T-helper 1 cell treated with Interleukin-12 subunit alpha and Interleukin-12 subunit beta and Interleukin-4 antibody, amounts not matched to agents 30 μg/mL and 1 μg/mL, for 36 hours (primary cell): ENCODE results near the gene HCN1.
"Not testable (repeated sequence)": the region's sequence is repeated elsewhere in the genome, so short reads cannot be mapped to it uniquely, and the experiment has no call there.

Source experiments
- H3K27ac Mint-ChIP-seq: one replicate; pipeline ENCODE4 v1.8.0; 2021; ENCODE audit warnings: mild to moderate bottlenecking, mixed read lengths
- H3K27me3 Mint-ChIP-seq: one replicate; pipeline ENCODE4 v1.8.0; 2021; ENCODE audit warnings: low read depth, mixed read lengths
- H3K36me3 Mint-ChIP-seq: one replicate; pipeline ENCODE4 v1.8.0; 2021; ENCODE audit warnings: low read depth, mixed read lengths
- H3K4me1 Mint-ChIP-seq: one replicate; pipeline ENCODE4 v1.8.0; 2021; ENCODE audit warnings: low read depth, mixed read lengths
- H3K4me3 Mint-ChIP-seq: one replicate; pipeline ENCODE4 v1.8.0; 2021; ENCODE audit warnings: mild to moderate bottlenecking, moderate library complexity, mixed read lengths
- H3K9me3 Mint-ChIP-seq: one replicate; pipeline ENCODE4 v1.8.0; 2021; ENCODE audit warnings: mixed read lengths

The HCN1 gene

GRCh38 chr5:45417285-45417998 lies 278.7 kb downstream of the HCN1 start:
- Mint-ChIP-seq H3K4me1 (no peaks in the 10 kb centered on the region), H3K36me3 (no peaks in the 10 kb centered on the region), H3K9me3 (peaks cover 16% of the 10 kb centered on the region), H3K27me3 (no peaks in the 10 kb centered on the region), H3K4me3 (no peak overlapping the region), H3K27ac (no peak overlapping the region)

DNA sequence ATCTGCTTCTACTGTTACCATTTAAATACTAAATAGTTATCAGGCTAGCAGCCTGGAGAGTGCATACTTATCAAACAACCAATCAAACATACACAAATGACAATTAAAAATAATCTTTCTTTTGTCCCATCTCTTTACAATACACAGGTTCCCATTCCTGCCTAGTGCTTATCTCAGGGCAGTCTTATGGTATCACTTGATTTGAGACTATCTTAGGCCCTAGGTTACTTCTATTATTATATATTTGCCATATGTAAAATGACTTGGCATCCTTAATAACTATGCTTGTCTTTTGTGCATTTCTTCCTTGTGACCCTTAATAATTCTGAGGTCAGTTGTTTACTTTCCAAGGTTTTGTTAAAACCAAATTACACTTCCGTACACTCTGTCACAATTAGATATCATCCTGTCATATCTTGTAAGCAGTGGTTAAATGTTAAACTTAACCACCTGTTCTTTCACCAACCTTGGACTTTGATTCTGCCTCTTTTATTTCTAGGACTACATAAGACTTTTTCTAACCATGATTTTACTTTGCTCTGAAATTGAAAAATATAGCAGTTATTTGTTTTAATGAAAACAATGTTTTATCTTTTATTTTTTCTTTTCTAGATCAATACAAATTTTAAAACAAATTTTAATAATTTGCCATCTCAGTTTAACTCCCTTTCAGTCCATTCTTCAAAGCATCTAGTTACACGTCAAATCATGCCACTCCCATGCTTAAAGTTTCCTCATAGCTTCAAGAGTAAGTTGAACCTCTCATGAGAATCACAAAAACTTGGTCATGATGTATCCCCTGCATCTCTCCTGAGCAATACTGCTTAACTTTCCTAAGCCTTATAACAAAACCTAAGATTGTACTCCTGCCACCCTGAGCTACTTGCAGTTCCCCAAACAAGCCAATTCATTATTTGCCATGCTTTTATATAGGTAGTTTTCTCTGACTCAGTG lies 281.3 kb downstream of the HCN1 start:
- peaks cover 13% of the 10 kb centered on the region for H3K9me3 Mint-ChIP-seq

GRCh38 chr5:45411971-45412612 lies 284.1 kb downstream of the HCN1 start:
- H3K27ac Mint-ChIP-seq = no peak overlapping the region
- no peaks in the 10 kb centered on the region for H3K27me3 Mint-ChIP-seq
- no peaks in the 10 kb centered on the region for H3K4me1 Mint-ChIP-seq

More for the DNA sequence above, 281.3 kb downstream of the HCN1 start:
- H3K4me1 Mint-ChIP-seq = no peaks in the 10 kb centered on the region
- no peaks in the 10 kb centered on the region for H3K27me3 Mint-ChIP-seq
- no peaks in the 10 kb centered on the region for H3K36me3 Mint-ChIP-seq
- H3K27ac Mint-ChIP-seq = no peak overlapping the region
- H3K4me3 Mint-ChIP-seq = no peak overlapping the region

GRCh38 chr5:45410304-45410995 lies 285.7 kb downstream of the HCN1 start:
- H3K9me3 Mint-ChIP-seq = peaks cover 10% of the 10 kb centered on the region
- no peaks in the 10 kb centered on the region for H3K4me1 Mint-ChIP-seq
- H3K36me3 Mint-ChIP-seq = no peaks in the 10 kb centered on the region
- H3K4me3 Mint-ChIP-seq = no peak overlapping the region
- H3K27me3 Mint-ChIP-seq = no peaks in the 10 kb centered on the region
- H3K27ac Mint-ChIP-seq = no peak overlapping the region

More at GRCh38 chr5:45411971-45412612, 284.1 kb downstream of the HCN1 start:
- no peak overlapping the region for H3K4me3 Mint-ChIP-seq
- no peaks in the 10 kb centered on the region for H3K36me3 Mint-ChIP-seq
- H3K9me3 Mint-ChIP-seq = peaks cover 13% of the 10 kb centered on the region

DNA sequence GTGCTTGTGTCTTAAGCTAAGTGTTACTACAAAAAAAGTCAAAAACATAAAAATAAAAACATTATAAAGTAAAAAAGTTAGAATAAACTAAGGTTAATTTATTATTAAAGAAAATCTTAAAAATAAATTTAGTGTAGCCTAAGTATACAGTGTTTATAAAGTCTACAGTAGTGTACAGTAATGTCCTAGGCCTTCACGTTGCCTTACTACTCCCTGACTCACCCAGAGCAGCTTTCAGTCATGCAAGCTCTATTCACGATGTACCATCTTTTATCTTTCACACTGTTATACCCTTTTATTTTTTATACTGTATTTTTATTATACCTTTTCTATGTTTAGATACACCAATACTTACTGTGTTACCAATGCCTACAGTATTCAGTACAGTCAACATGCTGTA lies 288.1 kb downstream of the HCN1 start:
- H3K27ac Mint-ChIP-seq = no peak overlapping the region
- H3K4me3 Mint-ChIP-seq = no peak overlapping the region
- H3K27me3 Mint-ChIP-seq = no peaks in the 10 kb centered on the region

DNA sequence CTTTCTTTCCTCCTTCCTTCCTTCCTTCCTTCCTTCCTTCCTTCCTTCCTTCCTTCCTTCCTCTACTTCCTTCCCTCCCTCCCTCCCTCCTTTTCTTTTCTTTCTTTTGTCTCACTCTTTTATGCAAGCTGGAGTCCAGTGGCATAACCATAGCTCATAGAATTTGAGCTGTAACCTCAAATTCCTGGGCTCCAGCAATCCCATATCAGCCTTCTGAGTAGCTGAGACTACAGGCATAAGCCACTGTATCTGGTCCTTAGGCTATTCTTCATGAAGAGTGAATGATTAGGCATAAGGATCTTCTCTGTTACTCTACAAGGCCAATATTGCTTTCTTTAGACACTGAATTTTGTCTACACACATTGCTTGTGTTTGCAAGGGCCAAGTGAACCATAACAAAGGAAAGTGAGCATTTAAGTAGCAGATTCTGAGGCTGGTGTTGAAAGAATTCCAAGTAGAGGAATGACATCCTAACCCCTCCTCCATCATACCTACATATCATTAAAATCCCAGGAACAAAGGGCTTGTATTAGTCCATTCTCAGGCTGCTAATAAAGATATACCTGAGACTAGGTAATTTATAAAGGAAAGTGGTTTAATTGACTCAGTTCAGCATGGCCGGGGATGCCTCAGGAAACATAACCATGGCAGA lies 293.2 kb downstream of the HCN1 start:
- Mint-ChIP-seq H3K36me3 (no peaks in the 10 kb centered on the region), H3K9me3 (peaks cover 3% of the 10 kb centered on the region), H3K27me3 (no peaks in the 10 kb centered on the region), H3K4me3 (no peak overlapping the region), H3K4me1 (no peaks in the 10 kb centered on the region), H3K27ac (no peak overlapping the region)

More for the DNA sequence above, 288.1 kb downstream of the HCN1 start:
- H3K9me3 Mint-ChIP-seq = peaks cover 7% of the 10 kb centered on the region
- no peaks in the 10 kb centered on the region for H3K4me1 Mint-ChIP-seq
- no peaks in the 10 kb centered on the region for H3K36me3 Mint-ChIP-seq

DNA sequence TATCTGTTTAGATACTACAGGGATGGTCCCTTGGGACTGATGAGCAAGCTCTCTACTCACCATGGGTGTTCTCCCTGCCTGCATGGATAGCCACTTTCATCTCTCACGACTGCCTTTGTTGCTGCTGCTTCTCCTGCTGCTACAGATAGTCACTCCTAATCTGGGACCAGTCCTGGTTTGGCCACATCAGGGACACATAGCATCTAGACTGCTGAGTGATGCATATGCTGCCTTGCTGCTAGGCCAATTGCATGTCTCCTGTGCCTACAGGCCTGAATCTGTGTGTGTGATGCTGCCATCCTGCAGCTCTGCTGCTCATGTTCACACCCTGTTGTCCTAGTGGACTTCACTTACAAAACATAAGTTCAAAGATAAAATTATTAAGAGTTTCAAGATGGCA lies 297.1 kb downstream of the HCN1 start:
- no peak overlapping the region for H3K27ac Mint-ChIP-seq
- no peak overlapping the region for H3K4me3 Mint-ChIP-seq
- H3K27me3 Mint-ChIP-seq = no peaks in the 10 kb centered on the region
- no peaks in the 10 kb centered on the region for H3K4me1 Mint-ChIP-seq
- no peaks in the 10 kb centered on the region for H3K36me3 Mint-ChIP-seq
- peaks cover 5% of the 10 kb centered on the region for H3K9me3 Mint-ChIP-seq

GRCh38 chr5:45385321-45386058 lies 310.7 kb downstream of the HCN1 start:
- no peaks in the 10 kb centered on the region for H3K36me3 Mint-ChIP-seq
- no peak overlapping the region for H3K27ac Mint-ChIP-seq
- no peaks in the 10 kb centered on the region for H3K4me1 Mint-ChIP-seq
- H3K9me3 Mint-ChIP-seq = peaks cover 31% of the 10 kb centered on the region
- H3K4me3 Mint-ChIP-seq = no peak overlapping the region
- H3K27me3 Mint-ChIP-seq = no peaks in the 10 kb centered on the region

- H3K4me1 Mint-ChIP-seq = no peaks in the 10 kb centered on the region
- H3K9me3 Mint-ChIP-seq = peaks cover 27% of the 10 kb centered on the region
Measured at GRCh38 chr5:45383985-45384384, 312.2 kb downstream of the HCN1 start.

DNA sequence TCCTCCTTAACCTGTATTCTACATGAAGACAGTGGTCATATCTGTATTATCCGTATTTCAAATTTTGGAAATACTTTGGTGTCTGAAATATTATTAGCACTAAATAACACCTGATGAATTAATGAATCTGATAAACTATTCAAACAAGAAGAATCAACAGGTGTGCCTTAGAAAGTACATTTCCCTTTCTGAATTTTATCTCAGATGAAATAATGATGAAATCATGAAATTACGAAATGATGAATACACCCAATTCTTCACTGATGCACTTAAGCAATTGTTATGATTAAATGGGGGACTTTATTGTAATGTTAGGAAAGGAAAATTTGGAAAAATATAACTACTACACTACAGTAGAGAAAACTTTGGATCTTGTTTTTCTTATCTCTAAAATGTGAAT lies 313.6 kb downstream of the HCN1 start:
- no peak overlapping the region for H3K27ac Mint-ChIP-seq
- H3K4me1 Mint-ChIP-seq = no peaks in the 10 kb centered on the region
- no peaks in the 10 kb centered on the region for H3K27me3 Mint-ChIP-seq
- H3K4me3 Mint-ChIP-seq = no peak overlapping the region
- peaks cover 20% of the 10 kb centered on the region for H3K9me3 Mint-ChIP-seq
- no peaks in the 10 kb centered on the region for H3K36me3 Mint-ChIP-seq

More at GRCh38 chr5:45383985-45384384, 312.2 kb downstream of the HCN1 start:
- H3K36me3 Mint-ChIP-seq = no peaks in the 10 kb centered on the region
- H3K27me3 Mint-ChIP-seq = no peaks in the 10 kb centered on the region
- no peak overlapping the region for H3K27ac Mint-ChIP-seq
- H3K4me3 Mint-ChIP-seq = no peak overlapping the region

DNA sequence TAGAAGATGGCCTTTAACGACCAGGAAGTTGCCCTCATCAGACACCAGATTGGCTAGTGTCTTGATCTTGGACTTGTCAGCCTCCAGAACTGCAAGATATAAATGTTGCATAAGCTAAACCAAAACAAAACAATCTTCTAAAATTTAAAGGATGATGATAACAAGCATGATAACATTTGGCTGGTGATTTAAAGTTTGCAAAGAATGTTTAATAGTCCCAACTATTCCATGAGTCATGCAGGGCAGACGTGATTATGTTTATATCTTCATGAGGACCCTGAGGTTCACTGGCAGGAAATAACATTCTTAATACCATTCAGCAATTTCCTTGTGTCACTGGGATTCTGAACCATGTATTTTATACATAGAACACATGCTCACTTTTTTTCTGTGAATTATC lies 319.8 kb downstream of the HCN1 start:
- H3K27ac Mint-ChIP-seq = no peak overlapping the region
- H3K9me3 Mint-ChIP-seq = peaks cover 6% of the 10 kb centered on the region
- no peaks in the 10 kb centered on the region for H3K4me1 Mint-ChIP-seq
- H3K4me3 Mint-ChIP-seq = no peak overlapping the region
- H3K27me3 Mint-ChIP-seq = no peaks in the 10 kb centered on the region
- no peaks in the 10 kb centered on the region for H3K36me3 Mint-ChIP-seq

DNA sequence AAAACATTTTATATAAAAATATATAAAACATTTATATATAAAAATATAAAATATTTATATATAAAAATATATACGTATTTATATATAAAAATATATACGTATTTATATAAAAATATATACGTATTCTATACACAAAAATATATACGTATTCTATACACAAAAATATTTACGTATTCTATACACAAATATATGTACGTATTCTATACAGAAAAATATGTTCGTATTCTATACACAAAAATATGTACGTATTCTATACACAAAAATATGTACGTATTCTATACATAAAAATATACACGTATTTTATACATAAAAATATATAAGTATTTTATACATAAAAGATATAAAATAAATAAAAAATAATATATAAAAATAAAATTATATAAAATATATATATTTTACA lies 323.6 kb downstream of the HCN1 start:
- peaks cover 6% of the 10 kb centered on the region for H3K9me3 Mint-ChIP-seq
- no peaks in the 10 kb centered on the region for H3K27me3 Mint-ChIP-seq
- no peaks in the 10 kb centered on the region for H3K36me3 Mint-ChIP-seq
- H3K27ac Mint-ChIP-seq = no peak overlapping the region
- no peaks in the 10 kb centered on the region for H3K4me1 Mint-ChIP-seq
- no peak overlapping the region for H3K4me3 Mint-ChIP-seq

- not testable (repeated sequence) for H3K27ac Mint-ChIP-seq, H3K4me3 Mint-ChIP-seq, H3K4me1 Mint-ChIP-seq
Measured at GRCh38 chr5:45371423-45371822, 324.8 kb downstream of the HCN1 start.

More at GRCh38 chr5:45371423-45371822, 324.8 kb downstream of the HCN1 start:
- not testable (repeated sequence) for H3K9me3 Mint-ChIP-seq, H3K27me3 Mint-ChIP-seq, H3K36me3 Mint-ChIP-seq
